ENCODE results near the gene NLRC4.

DNA sequence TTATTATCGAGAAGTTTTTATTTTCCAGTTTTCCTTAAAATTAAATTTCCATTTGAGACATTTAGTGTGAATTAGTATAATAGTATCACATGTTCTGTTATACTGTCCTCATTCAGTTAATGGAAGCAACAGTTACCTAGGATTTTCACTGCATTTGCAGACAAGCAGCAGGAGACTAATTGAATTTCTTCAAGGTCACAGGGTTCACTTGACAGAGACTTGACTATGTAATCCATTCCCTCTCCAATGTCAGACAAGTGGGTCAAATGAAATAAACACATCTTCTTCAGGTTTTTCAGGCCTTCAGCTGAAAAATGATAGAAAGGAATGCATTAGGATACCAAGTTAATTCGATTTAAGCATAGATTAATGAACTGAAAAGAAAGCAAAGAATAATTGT, 26.7 kb downstream of the NLRC4 start:
- TF ChIP-seq TAF1 (IDR thresholded peaks at IDR 0.05; ENCODE audit: borderline replicate concordance, insufficient read depth, low read length) = no peak
- TF ChIP-seq SIN3A (IDR thresholded peaks at IDR 0.05; ENCODE audit: borderline replicate concordance, insufficient read depth, low read length) = no peak
- TF ChIP-seq POLR2AphosphoS5 (IDR thresholded peaks at IDR 0.05; ENCODE audit: low read depth, low read length) = no peak
- TF ChIP-seq, protein P1, sequence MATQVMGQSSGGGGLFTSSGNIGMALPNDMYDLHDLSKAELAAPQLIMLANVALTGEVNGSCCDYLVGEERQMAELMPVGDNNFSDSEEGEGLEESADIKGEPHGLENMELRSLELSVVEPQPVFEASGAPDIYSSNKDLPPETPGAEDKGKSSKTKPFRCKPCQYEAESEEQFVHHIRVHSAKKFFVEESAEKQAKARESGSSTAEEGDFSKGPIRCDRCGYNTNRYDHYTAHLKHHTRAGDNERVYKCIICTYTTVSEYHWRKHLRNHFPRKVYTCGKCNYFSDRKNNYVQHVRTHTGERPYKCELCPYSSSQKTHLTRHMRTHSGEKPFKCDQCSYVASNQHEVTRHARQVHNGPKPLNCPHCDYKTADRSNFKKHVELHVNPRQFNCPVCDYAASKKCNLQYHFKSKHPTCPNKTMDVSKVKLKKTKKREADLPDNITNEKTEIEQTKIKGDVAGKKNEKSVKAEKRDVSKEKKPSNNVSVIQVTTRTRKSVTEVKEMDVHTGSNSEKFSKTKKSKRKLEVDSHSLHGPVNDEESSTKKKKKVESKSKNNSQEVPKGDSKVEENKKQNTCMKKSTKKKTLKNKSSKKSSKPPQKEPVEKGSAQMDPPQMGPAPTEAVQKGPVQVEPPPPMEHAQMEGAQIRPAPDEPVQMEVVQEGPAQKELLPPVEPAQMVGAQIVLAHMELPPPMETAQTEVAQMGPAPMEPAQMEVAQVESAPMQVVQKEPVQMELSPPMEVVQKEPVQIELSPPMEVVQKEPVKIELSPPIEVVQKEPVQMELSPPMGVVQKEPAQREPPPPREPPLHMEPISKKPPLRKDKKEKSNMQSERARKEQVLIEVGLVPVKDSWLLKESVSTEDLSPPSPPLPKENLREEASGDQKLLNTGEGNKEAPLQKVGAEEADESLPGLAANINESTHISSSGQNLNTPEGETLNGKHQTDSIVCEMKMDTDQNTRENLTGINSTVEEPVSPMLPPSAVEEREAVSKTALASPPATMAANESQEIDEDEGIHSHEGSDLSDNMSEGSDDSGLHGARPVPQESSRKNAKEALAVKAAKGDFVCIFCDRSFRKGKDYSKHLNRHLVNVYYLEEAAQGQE (IDR thresholded peaks at IDR 0.05; ENCODE audit: insufficient read depth in 1 of 2, low read depth in 2 of 2, low read length in 2 of 2) = no peak
- no peak for TF ChIP-seq FOXP2 (optimal IDR thresholded peaks at IDR 0.05; ENCODE audit: borderline replicate concordance, extremely low read depth, extremely low read length, insufficient read depth)
